CD4-positive, alpha-beta T cell treated with Interleukin-6 for 4 hours (primary cell): Measurements from ENCODE around the gene SIL1.
"Not testable (repeated sequence)": the region's sequence is repeated elsewhere in the genome, so short reads cannot be mapped to it uniquely, and the experiment has no call there.

Experiments
- DNase-seq: peaks from one replicate; pipeline ENCODE4 v3.0.0-alpha.2; 2020; ENCODE audit warnings: mixed read lengths

The SIL1 gene

DNA sequence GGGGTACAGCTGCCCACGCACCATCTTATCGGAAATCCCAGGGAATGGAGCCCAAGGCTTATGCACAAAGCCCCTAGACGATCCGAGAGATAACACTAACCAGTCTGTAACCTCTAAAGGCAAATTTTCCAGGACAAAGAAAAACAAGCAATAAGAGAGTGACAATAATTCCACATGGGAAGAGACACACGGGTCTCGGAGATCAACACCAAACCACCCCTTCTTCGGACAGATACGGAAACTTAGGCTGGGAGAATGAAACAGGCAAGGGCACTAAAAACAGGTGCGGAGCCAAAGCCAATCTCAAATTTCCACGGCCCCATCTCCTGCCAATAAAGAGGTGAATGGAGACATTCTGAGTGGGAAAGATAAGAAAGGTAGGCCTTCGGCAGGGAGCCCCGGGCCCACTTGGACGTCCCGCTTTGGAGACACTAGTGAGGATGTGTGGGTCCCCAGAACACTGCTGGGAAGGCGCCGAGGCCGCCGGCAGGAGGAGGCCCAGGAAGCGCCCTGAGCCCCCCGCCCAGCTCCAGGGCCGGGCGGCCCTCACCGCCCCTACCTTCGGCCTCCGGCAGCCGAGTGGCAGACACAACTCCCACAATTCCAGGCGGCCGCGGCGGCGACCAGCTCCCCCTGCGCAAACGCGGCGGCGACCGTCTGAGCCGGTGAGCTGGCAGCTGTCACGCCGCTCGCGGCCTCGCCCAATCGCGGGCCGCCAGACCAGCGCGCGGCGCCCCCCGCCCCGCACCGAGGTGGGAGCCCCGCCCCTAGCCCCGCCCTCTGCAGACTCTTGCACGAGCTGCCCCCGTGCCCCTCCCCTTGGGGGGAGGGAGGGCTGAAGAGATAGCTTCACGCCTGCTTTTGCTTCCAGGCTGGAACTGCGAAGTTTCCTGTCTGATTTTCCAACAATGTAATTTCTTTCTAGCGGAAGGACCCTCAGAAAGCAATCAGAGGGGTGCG is at the start of gene SIL1:
Gene SIL1, minus strand, starts transcription at position 659 of the 960 bp plus-strand sequence. CDS start 70,525 bp downstream, outside the sequence.
- DNase-seq, result peak; percentile 99

DNA sequence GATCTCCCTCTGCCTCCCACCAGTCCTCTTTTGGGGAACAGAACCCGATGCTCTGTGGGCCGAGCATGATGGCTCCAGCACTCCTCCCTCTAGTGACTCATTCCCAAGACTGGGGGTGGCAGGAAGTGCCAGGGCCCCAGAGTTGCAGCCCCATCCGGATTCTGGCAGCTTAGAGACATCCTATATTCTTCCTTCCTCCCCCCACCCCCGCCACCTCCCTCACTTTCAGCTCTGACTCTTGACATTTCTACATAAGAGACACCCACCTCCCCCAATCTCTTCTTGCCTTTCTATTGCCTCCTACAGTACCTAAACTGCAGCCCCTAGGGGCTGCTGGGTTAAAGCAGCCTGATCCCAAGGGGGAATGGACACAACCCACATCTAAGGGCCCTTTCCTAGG is 48.2 kb upstream of the SIL1 start:
- peak; percentile 33 for DNase-seq

DNA sequence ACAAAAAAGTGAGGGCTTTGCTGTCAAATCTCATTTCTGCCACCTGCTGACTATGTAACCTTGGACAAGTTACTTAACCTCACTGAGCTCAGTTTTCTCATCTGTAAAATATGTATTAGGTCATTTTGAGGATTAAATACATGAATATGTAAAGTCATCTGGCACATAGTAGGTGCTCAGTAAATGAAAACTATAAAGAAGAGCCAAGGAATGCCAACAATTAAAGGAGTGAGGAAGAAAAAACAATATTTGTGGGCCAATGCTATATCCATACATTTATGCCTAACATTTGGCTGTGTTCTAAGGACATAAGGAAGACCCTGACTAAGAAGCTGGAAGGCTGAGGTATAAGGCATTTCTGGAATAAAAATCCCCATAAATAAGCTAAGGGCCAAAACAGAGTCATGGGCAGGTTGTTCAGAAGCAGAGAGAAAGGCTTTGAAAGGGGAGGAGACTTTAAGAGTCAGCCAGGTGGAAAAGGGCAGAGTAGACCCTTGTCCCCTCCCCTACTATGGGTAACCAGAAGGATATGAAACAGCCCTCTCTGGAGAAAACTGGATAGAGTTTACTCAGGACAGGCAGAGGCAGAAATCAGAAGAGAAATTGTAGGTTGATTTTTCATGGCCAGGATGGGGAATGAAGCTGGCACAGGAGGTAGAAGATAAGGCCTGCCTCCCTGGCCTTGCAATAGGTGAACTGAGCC is 47.6 kb upstream of the SIL1 start:
- no peak for DNase-seq

DNA sequence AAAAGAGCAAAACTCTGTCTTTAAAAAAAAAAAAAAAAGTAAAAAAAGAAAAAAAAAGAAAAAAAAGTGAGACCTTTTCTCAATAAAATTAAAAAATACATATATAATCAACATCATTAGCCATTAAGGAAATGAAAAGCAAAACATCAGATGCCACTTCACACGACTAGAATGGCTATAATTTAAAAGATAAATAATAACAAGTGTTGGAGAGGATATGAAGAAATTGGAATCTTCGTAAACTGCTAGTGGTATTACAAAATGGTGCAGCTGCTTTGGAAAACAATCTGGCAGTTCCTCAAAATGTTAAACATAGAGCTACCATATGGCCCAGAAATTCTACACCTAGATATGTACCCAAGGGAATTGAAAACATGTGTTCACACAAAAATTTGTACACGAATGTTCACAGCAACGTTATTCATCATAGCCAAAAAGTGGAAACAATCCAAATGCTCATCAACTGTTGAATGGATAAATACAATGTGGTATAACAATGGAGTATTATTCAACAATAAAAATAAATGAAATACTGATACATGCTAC is 45.3 kb upstream of the SIL1 start:
- no peak for DNase-seq

DNA sequence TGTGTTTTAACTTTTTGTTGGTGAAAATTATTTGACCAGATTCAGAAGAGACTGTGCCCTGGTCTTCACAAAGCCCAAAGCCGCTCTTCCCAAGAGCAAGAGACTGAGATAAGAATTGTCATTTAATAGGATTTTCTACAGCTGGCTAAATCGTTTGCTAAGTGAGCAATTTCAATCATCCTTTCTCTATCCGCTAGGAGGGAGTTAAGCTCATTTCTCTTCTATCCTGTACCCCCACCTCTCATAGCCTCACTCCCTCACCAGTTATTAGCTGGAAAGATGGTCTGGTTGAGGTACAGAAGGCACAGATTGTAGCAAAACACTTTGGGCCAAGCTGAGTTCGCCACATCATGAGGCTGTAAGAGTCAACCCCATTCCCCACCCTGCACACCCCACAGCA is 43.0 kb upstream of the SIL1 start:
- DNase-seq, result no peak

DNA sequence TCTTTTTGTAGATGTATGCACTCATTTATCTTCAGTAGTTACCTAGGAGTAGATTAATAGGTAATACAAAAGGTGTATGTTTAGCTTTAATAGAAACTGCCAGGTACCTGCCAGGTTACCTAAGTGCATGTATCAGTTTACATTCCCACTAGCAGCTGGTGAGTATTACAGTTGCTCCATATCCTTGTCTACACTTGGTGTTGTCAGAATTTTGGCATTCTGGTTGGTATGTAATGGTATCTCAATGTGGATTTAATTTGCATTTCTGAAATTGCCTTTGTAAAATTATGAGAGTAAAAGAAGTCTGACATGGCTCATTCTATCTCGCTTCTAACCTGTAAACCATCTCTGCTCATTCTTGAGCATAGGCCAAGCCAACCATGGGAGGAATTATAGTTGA is 38.3 kb upstream of the SIL1 start:
- DNase-seq, result no peak

DNA sequence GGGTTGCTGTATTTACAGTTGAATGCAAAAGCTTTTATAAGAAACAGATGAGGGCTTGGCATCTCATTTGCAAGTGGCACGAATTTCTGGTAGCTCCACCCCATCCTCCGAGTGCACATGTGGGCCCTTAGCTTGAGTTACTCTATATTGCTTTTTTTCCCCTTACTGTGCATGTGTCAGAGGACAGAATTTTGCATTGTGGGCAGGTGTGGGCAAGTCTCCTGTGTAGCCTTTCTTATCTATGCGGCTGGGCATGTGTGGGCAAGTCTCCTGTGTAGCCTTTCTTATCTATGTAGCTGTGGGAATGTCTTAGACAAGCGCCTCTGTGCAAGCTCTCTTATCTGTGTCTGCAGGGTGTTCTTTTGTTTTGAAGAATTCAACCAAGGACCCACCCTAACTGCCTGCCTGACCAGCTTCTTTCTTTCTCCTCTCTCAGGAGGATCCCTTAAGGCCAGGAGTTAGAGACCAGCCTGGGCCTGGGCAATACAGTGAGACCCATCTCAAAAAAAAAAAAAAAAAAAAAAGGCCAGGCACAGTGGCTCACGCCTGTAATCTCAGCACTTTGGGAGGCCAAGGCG is 34.1 kb upstream of the SIL1 start:
- no peak for DNase-seq

DNA sequence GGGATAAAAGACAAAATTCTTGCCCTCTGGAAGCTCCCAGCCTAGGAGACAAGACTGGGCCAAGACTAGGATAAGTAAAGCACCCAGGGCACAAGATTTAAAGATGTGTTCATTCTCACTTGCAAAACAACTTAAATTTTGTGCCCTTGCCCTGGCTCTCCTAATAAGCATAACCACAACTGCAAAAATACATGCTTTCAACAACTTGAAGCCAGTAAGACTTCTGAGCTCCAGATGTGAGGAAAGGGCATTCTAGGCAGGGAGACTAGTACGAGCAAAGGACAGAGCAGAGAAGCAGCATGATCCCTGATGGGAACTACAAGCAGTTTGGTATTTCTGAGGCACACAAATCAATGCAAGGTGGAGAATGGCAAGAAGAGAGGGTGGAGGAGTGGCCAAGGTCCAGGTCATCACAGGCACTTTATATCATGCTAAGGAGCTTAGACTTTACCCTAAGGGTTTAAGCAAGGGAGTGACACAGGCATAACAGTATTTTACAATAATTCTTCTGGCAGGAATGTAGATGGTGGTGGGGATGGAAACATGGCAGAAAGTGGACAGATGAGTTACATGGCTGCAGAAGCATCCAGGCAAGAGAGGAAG is 30.1 kb upstream of the SIL1 start:
- DNase-seq, result no peak

DNA sequence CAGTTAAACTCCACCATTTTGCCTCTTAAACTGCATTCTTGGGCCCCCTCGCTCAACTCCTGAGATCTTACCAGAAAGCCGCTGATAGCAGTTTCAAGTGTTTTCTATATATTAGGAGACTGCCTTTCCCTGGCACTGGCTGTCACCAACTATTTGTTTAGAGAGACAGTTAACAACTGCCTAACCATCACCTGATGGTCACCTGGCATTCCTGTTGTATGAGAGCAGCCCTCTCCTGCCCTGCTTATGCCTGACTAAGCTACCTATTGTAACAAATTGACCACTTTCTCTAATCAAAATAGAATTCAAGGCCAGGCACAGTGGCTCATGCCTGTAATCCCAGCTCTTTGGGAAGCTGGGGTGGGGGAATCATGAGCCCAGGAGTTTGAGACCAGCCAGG is 28.0 kb upstream of the SIL1 start:
- DNase-seq, result no peak

DNA sequence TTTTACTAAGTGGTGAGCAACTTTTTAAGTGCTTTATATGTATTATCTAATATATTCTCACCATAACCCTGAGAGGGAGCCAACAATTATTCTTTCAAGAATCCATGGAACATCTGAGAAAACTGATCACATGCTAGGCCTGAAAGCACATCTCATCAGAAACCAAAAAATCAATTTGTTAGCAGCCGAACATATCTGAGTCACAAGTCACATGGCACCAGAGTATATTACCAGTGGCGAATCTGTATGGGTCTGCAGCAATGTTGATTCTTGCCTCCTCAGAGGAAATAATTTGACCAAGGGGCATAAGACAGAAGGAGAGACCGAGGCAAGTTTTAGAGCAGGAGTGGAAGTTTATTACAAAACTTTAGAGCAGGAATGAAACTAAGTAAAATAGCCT is 25.3 kb upstream of the SIL1 start:
- DNase-seq, result no peak

DNA sequence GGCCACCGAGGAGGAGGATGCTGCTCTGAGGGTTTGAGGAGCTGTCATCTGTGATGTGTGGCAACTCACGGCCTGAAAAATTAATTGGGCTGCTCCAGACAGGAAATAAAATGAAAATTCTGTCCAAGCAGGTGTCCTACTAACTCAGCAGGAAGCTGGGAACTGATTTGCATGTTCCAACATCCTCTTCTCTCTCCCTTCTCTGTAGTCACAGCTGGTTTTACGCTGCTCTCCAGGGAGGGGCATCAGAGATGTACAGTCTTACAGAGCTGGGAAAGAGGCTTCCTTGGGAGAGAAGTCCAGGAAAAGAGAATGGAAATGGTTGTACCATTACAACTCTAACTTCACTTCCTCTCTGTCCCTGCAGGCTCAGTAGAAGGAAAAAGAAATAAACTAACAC is 24.2 kb upstream of the SIL1 start:
- no peak for DNase-seq

DNA sequence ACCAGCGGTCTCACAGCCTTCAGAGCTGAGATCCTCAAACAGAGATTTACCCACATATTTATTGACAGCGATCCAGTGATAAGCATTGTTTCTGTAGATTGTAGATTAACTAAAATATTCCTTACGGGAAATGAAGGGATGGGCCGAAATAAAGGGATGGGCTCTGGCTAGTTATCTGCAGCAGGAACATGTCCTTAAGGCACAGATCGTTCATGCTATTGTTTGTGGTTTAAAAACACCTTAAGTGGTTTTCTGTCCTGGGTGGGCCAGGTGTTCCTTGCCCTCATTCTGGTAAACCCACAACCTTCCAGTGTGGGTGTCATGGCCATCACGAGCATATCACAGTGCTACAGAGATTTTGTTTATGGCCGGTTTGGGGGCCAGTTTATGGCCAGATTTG is 19.9 kb upstream of the SIL1 start:
- DNase-seq, result not testable (repeated sequence)

DNA sequence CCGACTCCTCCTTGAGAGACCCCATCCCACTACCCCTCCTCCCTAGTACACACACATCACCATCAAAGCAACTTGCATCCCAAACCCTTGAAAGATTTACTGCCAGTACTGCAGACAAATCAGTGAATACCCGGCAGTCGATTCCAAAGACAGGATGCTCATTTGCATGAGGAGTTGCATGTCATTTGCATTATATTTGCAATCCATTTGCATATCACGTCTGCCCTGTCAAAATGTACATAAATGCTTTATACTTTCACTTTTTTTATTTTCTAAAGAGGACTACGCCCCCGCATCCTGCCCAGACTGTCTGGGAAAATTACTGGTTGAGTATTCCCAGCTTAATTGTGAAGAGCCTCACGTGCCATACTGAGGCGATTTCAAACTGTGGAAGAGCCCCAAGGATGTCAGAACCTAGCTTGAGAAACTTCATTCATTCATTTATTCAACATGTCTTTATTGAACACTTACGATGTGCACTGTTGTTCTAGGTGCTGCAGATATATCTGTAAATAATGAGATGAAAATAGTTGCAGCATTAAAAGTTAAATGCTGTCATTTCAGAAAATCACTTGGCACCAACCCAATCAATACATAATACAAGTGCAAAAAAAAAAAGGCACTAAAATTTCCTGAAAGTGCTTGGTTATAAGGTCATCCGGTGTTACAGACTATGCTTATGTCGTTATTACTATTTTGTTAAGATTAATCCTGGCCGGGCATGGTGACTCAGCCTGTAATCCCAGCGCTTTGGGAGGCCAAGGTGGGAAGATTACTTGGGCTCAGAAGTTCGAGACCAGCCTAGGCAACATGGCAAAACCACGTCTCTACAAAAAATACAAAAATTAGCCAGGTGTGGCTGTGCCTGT is 17.2 kb upstream of the SIL1 start:
- no peak for DNase-seq

DNA sequence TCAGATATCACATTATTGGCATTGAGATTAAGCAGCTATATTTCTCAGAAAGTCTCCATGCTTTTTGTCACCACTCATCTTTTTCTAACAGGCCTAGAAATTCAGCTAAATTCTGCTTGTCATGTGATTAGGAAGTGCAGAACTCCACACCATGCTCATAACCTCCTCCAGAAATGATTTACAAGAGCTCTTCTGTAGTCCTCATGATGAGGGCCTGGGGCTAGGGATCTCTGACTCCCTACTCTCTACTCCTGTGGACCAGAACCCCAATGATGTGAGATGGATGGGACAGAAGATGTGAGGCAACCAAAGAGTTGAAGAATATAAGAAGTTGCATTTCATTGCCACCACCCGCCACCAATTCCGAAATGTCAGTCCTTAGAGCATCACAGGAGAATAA is 16.5 kb upstream of the SIL1 start:
- no peak for DNase-seq

DNA sequence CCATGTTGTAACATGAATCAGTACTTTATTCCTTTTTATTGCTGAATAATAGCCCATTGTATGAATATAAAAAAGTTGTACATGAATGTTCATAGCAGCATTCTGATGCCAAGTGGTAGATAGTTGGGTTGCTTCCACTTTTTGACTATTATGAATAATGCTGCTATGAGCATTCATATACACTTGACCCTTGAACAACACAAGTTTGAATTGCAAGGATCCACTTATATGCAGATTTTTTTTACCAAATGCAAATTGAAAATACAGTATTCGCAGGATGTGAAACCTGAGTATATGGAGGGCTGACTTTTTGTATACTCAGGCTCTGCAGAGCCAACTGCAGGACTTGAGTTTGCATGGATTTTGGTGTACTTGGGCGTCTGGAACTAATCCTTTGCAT is 14.7 kb upstream of the SIL1 start:
- DNase-seq, result no peak

DNA sequence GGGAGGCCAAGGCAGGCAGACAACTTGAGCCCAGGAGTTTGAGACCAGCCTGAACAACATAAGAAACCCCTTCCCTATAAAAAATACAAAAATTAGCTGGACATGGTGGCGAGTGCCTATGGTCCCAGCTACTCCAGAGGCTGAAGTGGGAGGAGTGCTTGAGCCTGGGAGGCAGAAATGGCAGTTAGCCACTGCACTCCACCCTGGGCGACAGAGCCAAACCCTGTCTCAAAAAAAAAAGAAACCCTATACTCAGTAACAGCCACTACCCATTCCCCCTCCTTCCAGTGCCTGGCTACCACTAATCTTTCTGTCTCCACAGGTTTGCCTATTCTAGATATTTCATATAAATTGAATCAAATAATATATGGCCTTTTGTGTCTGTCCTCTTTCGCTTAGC is 14.3 kb upstream of the SIL1 start:
- no peak for DNase-seq

DNA sequence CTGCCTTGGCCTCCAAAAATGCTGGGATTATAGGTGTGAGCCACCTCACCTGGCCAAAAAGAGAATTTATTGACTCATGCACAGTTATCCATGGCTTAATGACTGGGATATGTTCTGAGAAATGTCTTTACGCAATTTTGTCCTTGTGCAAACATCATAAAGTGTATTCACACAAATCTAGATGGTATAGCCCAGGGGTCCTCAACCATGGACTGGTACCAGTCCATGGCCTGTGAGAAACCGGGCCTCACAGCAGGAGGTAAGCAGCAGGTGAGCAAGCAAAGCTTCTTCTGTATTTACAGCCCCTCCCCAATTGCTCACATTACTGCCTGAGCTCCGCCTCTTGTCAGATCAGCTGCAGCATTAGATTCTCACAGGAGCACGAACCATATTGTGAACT is 12.4 kb upstream of the SIL1 start:
- no peak for DNase-seq

DNA sequence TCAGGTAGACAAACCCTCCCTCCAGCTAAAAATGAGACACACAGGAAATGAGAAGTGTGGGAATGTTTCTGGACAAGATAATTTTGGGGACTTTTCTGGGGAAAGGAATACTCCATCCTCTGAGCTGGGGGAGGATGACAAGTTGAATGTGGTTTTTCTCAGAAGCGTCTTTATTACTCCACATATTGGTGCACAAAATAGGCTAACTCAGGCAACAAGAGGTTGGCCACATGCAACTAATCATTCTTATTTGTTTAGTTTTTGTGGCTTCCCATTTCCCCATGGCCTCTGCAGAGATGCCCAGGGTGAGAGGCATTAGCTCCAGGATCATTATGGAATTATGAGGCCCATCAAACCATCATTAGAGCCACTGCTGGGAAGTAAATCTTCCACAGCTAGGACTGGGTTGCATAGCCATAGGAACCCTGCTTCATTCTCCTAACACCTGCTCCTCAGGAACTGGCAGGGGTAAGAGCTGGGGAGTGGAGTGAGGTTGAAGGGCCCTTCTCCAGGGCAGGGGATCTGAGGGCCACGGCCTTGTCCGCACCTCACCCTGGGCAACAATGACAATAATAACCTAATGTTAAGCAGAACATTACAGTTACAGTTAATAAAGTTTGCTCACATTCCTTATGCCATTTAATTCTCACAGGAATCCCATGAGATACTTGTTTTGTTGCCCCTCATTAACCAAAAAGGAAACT is 9.3 kb upstream of the SIL1 start:
- no peak for DNase-seq

DNA sequence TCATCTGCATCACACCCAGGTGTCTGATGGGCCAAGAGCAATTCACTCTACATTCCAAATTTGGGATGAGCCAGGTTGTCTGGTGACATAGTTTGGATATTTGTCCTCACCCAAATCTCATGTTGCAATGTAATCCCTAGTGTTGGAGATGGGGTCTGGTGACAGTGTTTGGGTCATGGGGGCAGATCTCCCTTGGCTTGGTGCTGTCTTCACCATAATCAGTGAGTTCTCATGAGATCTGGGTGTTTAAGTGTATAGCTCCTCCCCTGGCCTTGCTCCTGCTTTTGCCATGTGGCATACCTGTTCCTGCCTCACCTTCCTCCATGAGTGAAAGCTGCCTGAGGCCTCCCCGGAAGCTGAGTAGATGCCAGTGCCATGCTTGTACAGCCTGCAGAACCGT is 7.4 kb upstream of the SIL1 start:
- DNase-seq, result no peak

DNA sequence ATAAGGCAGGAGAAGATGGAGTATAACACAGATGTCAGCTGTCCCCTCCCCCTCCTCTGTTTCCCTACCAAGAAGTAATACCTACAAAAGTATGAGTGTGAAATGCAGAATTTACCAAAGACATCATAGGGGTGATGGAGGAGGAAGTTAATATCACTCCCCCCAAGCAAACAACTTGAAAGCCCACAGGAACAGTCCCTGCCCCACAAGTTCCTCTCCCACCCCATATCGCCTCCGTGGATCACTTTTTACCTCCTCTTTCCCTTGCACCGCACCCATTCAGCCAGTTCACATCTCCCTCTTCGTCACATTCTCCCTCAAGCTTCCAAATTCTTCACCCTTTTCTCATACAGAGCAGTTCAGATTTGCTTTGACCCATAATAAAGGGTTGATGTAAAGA is 7.0 kb upstream of the SIL1 start:
- DNase-seq, result no peak

DNA sequence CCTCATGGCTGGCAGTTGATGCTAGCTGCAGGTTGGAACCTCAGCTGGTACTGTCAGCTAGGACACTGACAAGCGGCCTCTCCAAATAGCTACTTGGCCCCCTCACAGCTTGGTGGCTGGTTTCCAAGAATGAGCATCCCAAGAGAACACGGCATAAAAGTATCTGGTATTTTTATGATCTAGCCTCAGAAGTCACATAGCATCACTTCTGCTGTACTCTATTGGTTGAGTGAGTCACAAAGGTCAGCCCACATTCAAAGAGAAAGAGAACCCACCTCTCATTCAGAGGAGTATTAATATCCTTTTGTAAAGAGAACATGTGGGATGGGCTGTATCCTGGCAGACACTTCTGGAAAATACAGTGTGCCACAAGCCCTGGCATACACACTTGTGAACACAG is 6.0 kb upstream of the SIL1 start:
- DNase-seq, result no peak

DNA sequence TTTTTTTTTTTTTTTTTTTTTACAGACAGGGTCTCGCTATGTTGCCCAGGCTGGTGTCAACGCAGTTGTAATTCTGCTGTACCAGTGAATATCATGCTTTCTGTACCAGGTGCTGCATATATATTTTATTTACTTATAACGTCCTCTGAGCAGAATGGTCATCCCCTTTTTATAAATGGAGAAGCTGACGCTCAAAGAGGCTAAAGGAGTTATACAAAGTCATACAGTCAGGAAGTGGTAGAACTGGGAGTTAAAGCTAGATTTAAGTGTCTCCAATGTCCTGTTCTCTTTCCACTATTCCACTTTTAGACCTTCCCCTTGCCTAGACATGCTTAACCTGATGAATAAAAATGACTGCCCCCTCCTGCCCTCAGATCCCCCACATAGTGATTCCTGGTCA is 1.2 kb upstream of the SIL1 start:
- DNase-seq, result no peak
